Measurements from ENCODE around the gene ALDH7A1.
"Not testable (repeated sequence)": the region's sequence is repeated elsewhere in the genome, so short reads cannot be mapped to it uniquely, and the experiment has no call there.

Gene ALDH7A1

GRCh38 chr5:126535856-126536545 lies 59.0 kb downstream of the ALDH7A1 start:
- DNase-seq (ENCODE audit: low spot score), result no peak

GRCh38 chr5:126534553-126534952 lies 60.5 kb downstream of the ALDH7A1 start:
- DNase-seq (ENCODE audit: low spot score), result no peak

GRCh38 chr5:126531543-126532120 lies 63.4 kb downstream of the ALDH7A1 start:
- DNase-seq (ENCODE audit: low spot score), result no peak

- no peak for DNase-seq (ENCODE audit: low spot score)
Observed at GRCh38 chr5:126527892-126528291, 67.1 kb downstream of the ALDH7A1 start.

GRCh38 chr5:126527158-126527557 lies 67.9 kb downstream of the ALDH7A1 start:
- DNase-seq (ENCODE audit: low spot score), result no peak

GRCh38 chr5:126526493-126526892 lies 68.5 kb downstream of the ALDH7A1 start:
- no peak for DNase-seq (ENCODE audit: low spot score)

GRCh38 chr5:126525630-126526245 lies 69.3 kb downstream of the ALDH7A1 start:
- no peak for DNase-seq (ENCODE audit: low spot score)

- no peak for DNase-seq (ENCODE audit: low spot score)
Observed at GRCh38 chr5:126523818-126524510, 71.1 kb downstream of the ALDH7A1 start.

- DNase-seq (ENCODE audit: low spot score), result no peak
Observed at GRCh38 chr5:126521130-126521529, 73.9 kb downstream of the ALDH7A1 start.

- no peak for DNase-seq (ENCODE audit: low spot score)
Observed at GRCh38 chr5:126520593-126520953, 74.4 kb downstream of the ALDH7A1 start.

- DNase-seq (ENCODE audit: low spot score), result no peak
Observed at GRCh38 chr5:126519637-126520592, 75.1 kb downstream of the ALDH7A1 start.

GRCh38 chr5:126519223-126519622 lies 75.8 kb downstream of the ALDH7A1 start:
- DNase-seq (ENCODE audit: low spot score), result not testable (repeated sequence)

- no peak for DNase-seq (ENCODE audit: low spot score)
Observed at GRCh38 chr5:126516852-126517251, 78.2 kb downstream of the ALDH7A1 start.

GRCh38 chr5:126516133-126516532 lies 78.9 kb downstream of the ALDH7A1 start:
- no peak for DNase-seq (ENCODE audit: low spot score)

- DNase-seq (ENCODE audit: low spot score), result no peak
Observed at GRCh38 chr5:126515337-126515736, 79.7 kb downstream of the ALDH7A1 start.

- DNase-seq (ENCODE audit: low spot score), result no peak
Observed at GRCh38 chr5:126514558-126515141, 80.4 kb downstream of the ALDH7A1 start.

- no peak for DNase-seq (ENCODE audit: low spot score)
Observed at GRCh38 chr5:126514131-126514557, 80.9 kb downstream of the ALDH7A1 start.

- DNase-seq (ENCODE audit: low spot score), result no peak
Observed at GRCh38 chr5:126513703-126514102, 81.3 kb downstream of the ALDH7A1 start.

GRCh38 chr5:126513302-126513701 lies 81.7 kb downstream of the ALDH7A1 start:
- DNase-seq (ENCODE audit: low spot score), result no peak

GRCh38 chr5:126512451-126512850 lies 82.6 kb downstream of the ALDH7A1 start:
- no peak for DNase-seq (ENCODE audit: low spot score)

GRCh38 chr5:126511961-126512360 lies 83.1 kb downstream of the ALDH7A1 start:
- no peak for DNase-seq (ENCODE audit: low spot score)
